A172 (cell line): Measurements from ENCODE around the gene UBLCP1. TPM values are rescaled to one million over a fixed set of nuclear protein-coding genes. Genes with fewer than 3 reads are reported as not detected.
"Not testable (repeated sequence)": the region's sequence is repeated elsewhere in the genome, so short reads cannot be mapped to it uniquely, and the experiment has no call there.

Experiments
- DNase-seq: peaks from one replicate; pipeline ENCODE4 v3.0.0-alpha.2; 2015; ENCODE audit warnings: low spot score
- total RNA-seq: library from RNA; depleted of rRNA; stranded (reverse); fragments of >200 nt; shearing (Covaris generic); gene quantifications from 2 replicates; pipeline ENCODE4 v1.2.3, GENCODE V29; 2014

UBLCP1 gene
- total RNA-seq, 1 experiment from 2014 or later: 59.8 TPM

GRCh38 chr5:159249158-159249557 lies 13.9 kb upstream of the UBLCP1 start:
- no peak for DNase-seq

- DNase-seq: no peak
Observed at GRCh38 chr5:159252195-159252594, 10.9 kb upstream of the UBLCP1 start.

GRCh38 chr5:159257007-159257406 lies 6.1 kb upstream of the UBLCP1 start:
- DNase-seq: no peak

GRCh38 chr5:159257629-159258283 lies 5.3 kb upstream of the UBLCP1 start:
- DNase-seq: no peak

GRCh38 chr5:159258361-159258760 lies 4.7 kb upstream of the UBLCP1 start:
- DNase-seq: no peak

GRCh38 chr5:159260212-159260611 lies 2.9 kb upstream of the UBLCP1 start:
- not testable (repeated sequence) for DNase-seq

- peak; percentile 64 for DNase-seq
Observed at GRCh38 chr5:159262472-159262858, 625 bp upstream of the UBLCP1 start.

GRCh38 chr5:159263569-159263905 lies 447 bp downstream of the UBLCP1 start:
- DNase-seq: no peak

- not testable (repeated sequence) for DNase-seq
Observed at GRCh38 chr5:159266764-159267163, 3.7 kb downstream of the UBLCP1 start.

GRCh38 chr5:159269723-159270122 lies 6.6 kb downstream of the UBLCP1 start:
- DNase-seq: no peak

GRCh38 chr5:159273923-159274322 lies 10.8 kb downstream of the UBLCP1 start:
- no peak for DNase-seq

GRCh38 chr5:159274676-159275075 lies 11.6 kb downstream of the UBLCP1 start:
- DNase-seq: no peak

GRCh38 chr5:159286420-159287035 lies 23.4 kb downstream of the UBLCP1 start:
- DNase-seq: peak; percentile 55

GRCh38 chr5:159290741-159291140 lies 27.7 kb downstream of the UBLCP1 start:
- DNase-seq: peak; percentile 16

- DNase-seq: no peak
Observed at GRCh38 chr5:159294921-159295320, 31.8 kb downstream of the UBLCP1 start.

- not testable (repeated sequence) for DNase-seq
Observed at GRCh38 chr5:159297300-159297699, 34.2 kb downstream of the UBLCP1 start.

GRCh38 chr5:159301466-159301865 lies 38.4 kb downstream of the UBLCP1 start:
- no peak for DNase-seq

GRCh38 chr5:159301929-159302860 lies 39.1 kb downstream of the UBLCP1 start:
- peak; percentile 46 for DNase-seq

- DNase-seq: no peak
Observed at GRCh38 chr5:159303286-159303685, 40.2 kb downstream of the UBLCP1 start.

- DNase-seq: no peak
Observed at GRCh38 chr5:159304961-159305595, 42.0 kb downstream of the UBLCP1 start.

GRCh38 chr5:159309689-159310433 lies 46.8 kb downstream of the UBLCP1 start:
- no peak for DNase-seq
